Measurements from ENCODE around the gene PRDM11. TPM values are rescaled to one million over a fixed set of nuclear protein-coding genes. Genes with fewer than 3 reads are reported as not detected.

The PRDM11 gene
- total RNA-seq, 1 donor from 2014 or later, result 36.5 TPM

DNA sequence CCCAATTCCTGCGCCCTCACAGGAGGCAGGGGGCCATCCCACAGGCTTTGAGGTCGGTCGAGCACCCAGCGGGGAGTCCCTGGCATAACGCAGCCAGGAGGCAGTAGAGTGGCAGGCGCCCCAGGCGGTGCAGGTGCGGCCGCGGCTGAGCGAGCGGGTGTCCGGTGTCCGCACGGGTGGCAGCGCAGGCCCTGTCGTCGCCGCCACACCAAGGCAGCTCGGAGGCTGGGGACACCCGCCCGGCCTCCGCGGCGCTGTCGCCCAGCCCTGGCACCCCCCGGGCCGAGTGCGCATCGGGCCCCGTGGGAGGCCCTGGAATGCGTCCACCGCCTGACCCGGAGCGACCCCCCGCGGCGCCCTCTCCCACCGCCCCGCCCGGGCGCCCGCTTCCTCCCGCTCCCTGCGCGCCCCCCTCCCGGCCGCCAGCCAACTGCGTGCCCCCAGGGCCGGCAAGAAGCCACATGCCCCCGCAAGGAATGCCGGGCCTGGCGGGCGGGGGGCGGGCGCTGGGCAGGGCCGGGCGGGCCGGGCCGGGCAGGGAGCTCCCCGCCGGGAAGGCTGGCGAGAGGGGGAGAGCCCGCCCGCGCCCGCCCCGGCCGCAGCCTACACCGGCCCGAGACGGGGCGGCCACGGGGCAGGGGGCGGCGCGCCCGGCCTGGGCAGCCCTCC lies 33.9 kb downstream of the PRDM11 start:
- intact Hi-C loops (cut with DNase I), result loop anchor here (1.0 to 2.0 kb wide), 4 partner anchors 16 to 152 kb away; partner anchors contain the start of gene PRDM11

DNA sequence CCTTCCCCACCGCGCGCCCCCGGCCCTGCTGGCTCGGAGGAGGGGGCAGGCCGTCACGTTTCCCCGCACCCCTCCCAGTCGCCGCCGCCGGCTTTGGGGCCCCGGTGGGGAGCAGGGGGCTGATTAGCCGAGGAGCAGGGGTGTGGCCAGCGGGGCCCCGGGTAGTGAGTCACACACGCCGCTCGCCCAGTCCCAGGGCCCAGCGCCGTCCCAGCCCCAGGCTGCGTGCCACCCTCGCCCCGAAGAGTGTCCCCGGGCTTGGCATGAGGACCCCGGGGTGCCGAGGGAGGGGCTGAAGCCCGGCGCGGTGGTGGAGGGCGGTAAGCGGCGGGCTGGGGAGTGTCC lies 34.4 kb downstream of the PRDM11 start:
- TF ChIP-seq, protein P1, sequence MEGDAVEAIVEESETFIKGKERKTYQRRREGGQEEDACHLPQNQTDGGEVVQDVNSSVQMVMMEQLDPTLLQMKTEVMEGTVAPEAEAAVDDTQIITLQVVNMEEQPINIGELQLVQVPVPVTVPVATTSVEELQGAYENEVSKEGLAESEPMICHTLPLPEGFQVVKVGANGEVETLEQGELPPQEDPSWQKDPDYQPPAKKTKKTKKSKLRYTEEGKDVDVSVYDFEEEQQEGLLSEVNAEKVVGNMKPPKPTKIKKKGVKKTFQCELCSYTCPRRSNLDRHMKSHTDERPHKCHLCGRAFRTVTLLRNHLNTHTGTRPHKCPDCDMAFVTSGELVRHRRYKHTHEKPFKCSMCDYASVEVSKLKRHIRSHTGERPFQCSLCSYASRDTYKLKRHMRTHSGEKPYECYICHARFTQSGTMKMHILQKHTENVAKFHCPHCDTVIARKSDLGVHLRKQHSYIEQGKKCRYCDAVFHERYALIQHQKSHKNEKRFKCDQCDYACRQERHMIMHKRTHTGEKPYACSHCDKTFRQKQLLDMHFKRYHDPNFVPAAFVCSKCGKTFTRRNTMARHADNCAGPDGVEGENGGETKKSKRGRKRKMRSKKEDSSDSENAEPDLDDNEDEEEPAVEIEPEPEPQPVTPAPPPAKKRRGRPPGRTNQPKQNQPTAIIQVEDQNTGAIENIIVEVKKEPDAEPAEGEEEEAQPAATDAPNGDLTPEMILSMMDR (IDR thresholded peaks at IDR 0.05), result peak in 1 of 3 experiments; percentile 5
- Histone ChIP-seq H3K27ac (peak overlapping the region; percentile 95 to 97), H3K4me1 (peaks cover 22 to 30% of the 10 kb centered on the region in 2 donors), H3K27me3 (no peaks in the 10 kb centered on the region), H3K4me3 (peak overlapping the region; percentile 60 to 81), H3K9me3 (no peaks in the 10 kb centered on the region), H3K36me3 (peaks cover 3 to 26% of the 10 kb centered on the region in 2 donors)
- peak in 1 of 2 donors; percentile 89 for DNase-seq (ENCODE audit: low spot score in 2 of 2)
- intact Hi-C loops (cut with DNase I), result loop anchor here (1.0 to 2.0 kb wide), 4 partner anchors 17 to 152 kb away; partner anchors contain the start of gene PRDM11

More for the DNA sequence above, 33.9 kb downstream of the PRDM11 start:
- TF ChIP-seq, protein P1 (IDR thresholded peaks at IDR 0.05), result peak in 2 of 3 experiments; percentile 25 to 53
- H3K9me3 ChIP-seq, result no peaks in the 10 kb centered on the region
- no peaks in the 10 kb centered on the region for H3K27me3 ChIP-seq
- DNase-seq (ENCODE audit: low spot score in 2 of 2), result peak in 1 of 2 donors; percentile 78
- peak overlapping the region; percentile 95 to 97 for H3K27ac ChIP-seq
- peak overlapping the region; percentile 60 to 81 for H3K4me3 ChIP-seq
- H3K4me1 ChIP-seq, result peaks cover 22 to 30% of the 10 kb centered on the region in 2 donors
- peaks cover 0 to 21% of the 10 kb centered on the region in 2 donors for H3K36me3 ChIP-seq

DNA sequence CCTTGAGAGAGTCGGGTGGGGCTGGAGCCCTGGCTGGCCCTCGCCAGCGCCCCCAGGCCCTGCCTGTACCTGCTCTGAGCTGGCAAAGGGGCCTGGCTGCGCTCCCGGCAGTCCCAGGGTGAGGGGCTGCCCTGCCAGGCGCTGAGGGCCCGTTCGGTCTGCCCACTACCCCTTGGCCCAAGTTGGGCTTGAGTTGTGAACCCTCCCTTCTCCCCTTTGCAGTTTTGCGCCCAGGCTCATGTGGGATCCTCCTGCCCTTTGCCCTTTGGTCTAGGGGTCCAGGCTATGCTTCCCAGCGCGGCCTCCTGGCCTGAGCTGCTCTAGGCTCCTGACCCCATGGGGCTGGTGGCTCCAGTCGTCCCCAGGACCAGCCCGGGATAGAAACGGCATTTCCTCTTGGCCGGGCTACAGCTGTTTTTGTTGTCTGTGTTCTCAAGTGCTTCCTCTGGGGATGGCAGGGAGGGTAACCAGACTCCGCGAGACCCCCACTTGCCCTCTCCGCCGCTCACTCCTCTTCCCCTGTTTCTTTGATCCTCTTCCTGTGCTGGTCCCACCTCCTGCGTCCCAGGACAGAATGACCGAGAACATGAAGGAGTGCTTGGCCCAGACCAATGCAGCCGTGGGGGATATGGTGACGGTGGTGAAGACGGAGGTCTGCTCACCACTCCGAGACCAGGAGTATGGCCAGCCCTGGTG lies 34.9 kb downstream of the PRDM11 start:
- peaks cover 22 to 30% of the 10 kb centered on the region in 2 donors for H3K4me1 ChIP-seq
- H3K36me3 ChIP-seq, result peaks cover 4 to 28% of the 10 kb centered on the region in 2 donors
- no peaks in the 10 kb centered on the region for H3K9me3 ChIP-seq
- no peak for DNase-seq (ENCODE audit: low spot score in 2 of 2)
- intact Hi-C loops (cut with DNase I), result loop anchor here (2.0 kb wide), 1 partner anchor 151 kb away; no protein-coding TSS in a partner anchor
- TF ChIP-seq, protein P1 (IDR thresholded peaks at IDR 0.05), result no peak
- H3K27ac ChIP-seq, result peak overlapping the region; percentile 95 to 97
- H3K4me3 ChIP-seq, result peak overlapping the region; percentile 60 to 81
- no peaks in the 10 kb centered on the region for H3K27me3 ChIP-seq

DNA sequence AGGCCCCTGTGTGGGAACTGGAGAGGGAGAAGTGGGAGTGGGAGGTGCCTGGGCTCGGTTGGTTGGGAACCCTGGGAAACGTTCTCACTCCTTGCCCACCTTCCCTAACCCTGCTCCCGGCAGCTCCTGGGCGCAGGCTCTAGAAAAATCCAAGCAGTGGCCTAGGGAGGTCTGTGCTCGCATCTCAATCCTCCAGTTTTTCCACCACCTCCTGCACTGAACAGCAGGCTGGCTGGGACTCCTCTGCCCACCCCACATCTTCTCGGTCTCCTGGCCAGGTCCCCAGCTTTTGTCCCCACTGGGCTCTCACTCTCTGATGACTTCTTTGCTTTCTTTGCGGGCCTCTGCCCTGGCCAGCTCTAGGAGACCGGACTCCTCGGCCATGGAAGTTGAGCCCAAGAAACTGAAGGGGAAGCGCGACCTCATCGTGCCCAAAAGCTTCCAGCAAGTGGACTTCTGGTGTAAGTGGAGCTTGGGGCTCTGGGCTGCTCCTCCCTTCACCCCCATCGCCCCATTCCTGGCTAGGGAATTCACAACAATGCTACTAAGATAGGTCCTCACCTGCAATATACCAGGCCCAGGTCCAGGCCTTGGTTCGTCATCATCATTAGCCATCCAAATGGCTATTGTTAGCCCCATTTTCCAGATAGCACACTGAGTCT lies 35.6 kb downstream of the PRDM11 start:
- TF ChIP-seq, protein P1 (IDR thresholded peaks at IDR 0.05), result no peak
- peak overlapping the region; percentile 95 to 97 for H3K27ac ChIP-seq
- H3K9me3 ChIP-seq, result no peaks in the 10 kb centered on the region
- DNase-seq (ENCODE audit: low spot score in 2 of 2), result no peak
- peak overlapping the region; percentile 60 to 81 for H3K4me3 ChIP-seq
- intact Hi-C loops (cut with DNase I), result loop anchor here (2.0 kb wide), 2 partner anchors 53 to 151 kb away; no protein-coding TSS in a partner anchor
- H3K4me1 ChIP-seq, result peaks cover 22 to 27% of the 10 kb centered on the region in 2 donors
- no peaks in the 10 kb centered on the region for H3K27me3 ChIP-seq
- H3K36me3 ChIP-seq, result peaks cover 4 to 35% of the 10 kb centered on the region in 2 donors

DNA sequence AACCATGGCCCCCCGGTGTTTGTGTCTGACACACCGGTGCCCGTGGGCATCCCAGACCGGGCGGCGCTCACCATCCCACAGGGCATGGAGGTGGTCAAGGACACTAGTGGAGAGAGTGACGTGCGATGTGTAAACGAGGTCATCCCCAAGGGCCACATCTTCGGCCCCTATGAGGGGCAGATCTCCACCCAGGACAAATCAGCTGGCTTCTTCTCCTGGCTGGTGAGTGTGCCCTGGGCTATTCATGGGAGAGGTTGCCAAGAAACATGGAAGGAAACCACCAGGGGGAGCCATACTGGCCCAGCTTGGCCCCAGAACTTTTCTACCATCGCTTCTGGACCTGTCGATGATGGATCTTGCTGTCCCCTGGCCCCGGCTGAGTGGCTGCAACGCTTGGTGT lies 36.5 kb downstream of the PRDM11 start:
- H3K9me3 ChIP-seq, result no peaks in the 10 kb centered on the region
- TF ChIP-seq, protein P1 (IDR thresholded peaks at IDR 0.05), result peak; percentile 28 to 45 (median 43)
- intact Hi-C loops (cut with DNase I), result loop anchor here (2.0 kb wide), 1 partner anchor 52 kb away; no protein-coding TSS in a partner anchor
- no peak for DNase-seq (ENCODE audit: low spot score in 2 of 2)
- peak overlapping the region; percentile 95 to 97 for H3K27ac ChIP-seq
- H3K4me3 ChIP-seq, result peak overlapping the region in 1 of 2 donors; percentile 81
- no peaks in the 10 kb centered on the region for H3K27me3 ChIP-seq
- H3K36me3 ChIP-seq, result peaks cover 4 to 44% of the 10 kb centered on the region in 2 donors
- peaks cover 22 to 23% of the 10 kb centered on the region in 2 donors for H3K4me1 ChIP-seq
